Neural cell (in vitro differentiated cells): ENCODE data around the gene RHOT2. TPM values are rescaled to one million over a fixed set of nuclear protein-coding genes. Genes with fewer than 3 reads are reported as not detected.
A peak's percentile ranks its signal among the peaks of the same experiment; 100 is the strongest.

ENCODE experiments used
- H2AFZ ChIP-seq: fragments of 200-600, 300-800 bp; sonication (generic), shearing (Covaris generic); 2 replicates; pipeline ENCODE4 v1.6.0; 2014; ENCODE audit warnings: low read depth, mild to moderate bottlenecking, antibody characterized with exemption, low read length, moderate library complexity
- H3F3A ChIP-seq: fragments of 200-600 bp; shearing (Covaris generic); 2 replicates; pipeline ENCODE4 v1.6.1; 2016; ENCODE audit warnings: mild to moderate bottlenecking, moderate library complexity, mixed read lengths, antibody characterized with exemption, low read length; ENCODE audit not compliant: insufficient read depth, poor library complexity, severe bottlenecking
- H3K27ac ChIP-seq: fragments of 200-600, 300-800 bp; sonication (generic), shearing (Covaris generic); 2 replicates; pipeline ENCODE4 v1.5.1; 2014; ENCODE audit warnings: mild to moderate bottlenecking, low read length, moderate library complexity
- H3K27me3 ChIP-seq: fragments of 300-800, 200-600 bp; sonication (generic), shearing (Covaris generic); 2 replicates; pipeline ENCODE4 v1.6.0; 2014; ENCODE audit warnings: mild to moderate bottlenecking, low read depth, low read length, moderate library complexity; ENCODE audit not compliant: insufficient read depth
- H3K36me3 ChIP-seq: fragments of 300-800, 200-600 bp; sonication (generic), shearing (Covaris generic); 2 replicates; pipeline ENCODE4 v1.5.1; 2014; ENCODE audit warnings: mild to moderate bottlenecking, antibody characterized with exemption, low read length, moderate library complexity; ENCODE audit not compliant: insufficient read depth
- H3K4me2 ChIP-seq: fragments of 300-800, 200-600 bp; sonication (generic), shearing (Covaris generic); 2 replicates; pipeline ENCODE4 v1.6.0; 2014; ENCODE audit warnings: mild to moderate bottlenecking, low read length
- H3K4me3 ChIP-seq: fragments of 300-800, 200-600 bp; sonication (generic), shearing (Covaris generic); 2 replicates; pipeline ENCODE4 v1.5.1; 2014; ENCODE audit warnings: mild to moderate bottlenecking, low read length, moderate library complexity
- H3K79me2 ChIP-seq: fragments of 200-600 bp; shearing (Covaris generic); replicated peaks from 2 replicates; pipeline ENCODE4 v1.6.0; 2014; ENCODE audit warnings: mild to moderate bottlenecking, low read length, moderate library complexity; ENCODE audit not compliant: insufficient read depth
- H3K9ac ChIP-seq: fragments of 300-800, 200-600 bp; sonication (generic), shearing (Covaris generic); 2 replicates; pipeline ENCODE4 v1.6.1; 2016; ENCODE audit warnings: mild to moderate bottlenecking, low read length, mixed read lengths
- H3K9me2 ChIP-seq: fragments of 200-600 bp; shearing (Covaris generic); 2 replicates; pipeline ENCODE4 v1.6.1; 2016; ENCODE audit warnings: mild to moderate bottlenecking, low read length, mixed read lengths; ENCODE audit not compliant: insufficient read depth
- H3K9me3 ChIP-seq: fragments of 200-600, 300-800 bp; sonication (generic), shearing (Covaris generic); 2 replicates; pipeline ENCODE4 v1.6.1; 2016; ENCODE audit warnings: mild to moderate bottlenecking, mixed run types, low read length, moderate library complexity, mixed read lengths
- H4K20me1 ChIP-seq: fragments of 200-600 bp; shearing (Covaris generic); 2 replicates; pipeline ENCODE4 v1.6.1; 2016; ENCODE audit warnings: mild to moderate bottlenecking, mixed run types; ENCODE audit not compliant: insufficient read depth
- EP300 ChIP-seq: fragments of 450-650 bp; conservative IDR thresholded peaks from 2 replicates; pipeline ENCODE4 v1.6.1; 2014; ENCODE audit warnings: antibody characterized with exemption, mild to moderate bottlenecking, moderate library complexity; ENCODE audit not compliant: poor library complexity, severe bottlenecking
- EZH2 ChIP-seq: fragments of 200-600, 300-800 bp; shearing (Covaris generic), sonication (generic); IDR thresholded peaks from 2 replicates; pipeline ENCODE4 v1.6.1; 2014; ENCODE audit warnings: antibody characterized with exemption, low read length, borderline replicate concordance, mild to moderate bottlenecking; ENCODE audit not compliant: insufficient read depth, poor library complexity, severe bottlenecking
- MXI1 ChIP-seq: fragments of 450-650 bp; conservative IDR thresholded peaks from 2 replicates; pipeline ENCODE4 v1.6.1; 2014; ENCODE audit warnings: antibody characterized with exemption, mild to moderate bottlenecking; ENCODE audit not compliant: poor library complexity, severe bottlenecking
- POLR2AphosphoS5 ChIP-seq: IDR thresholded peaks from 2 replicates; pipeline ENCODE4 v1.6.1; 2012
- RAD21 ChIP-seq: fragments of 450-650 bp; conservative IDR thresholded peaks from 2 replicates; pipeline ENCODE4 v1.6.1; 2014; ENCODE audit warnings: antibody characterized with exemption, mild to moderate bottlenecking, moderate library complexity
- REST ChIP-seq: IDR thresholded peaks from 2 replicates; pipeline ENCODE4 v1.6.1; 2012; ENCODE audit warnings: borderline replicate concordance
- SMC3 ChIP-seq: fragments of 450-650 bp; conservative IDR thresholded peaks from 2 replicates; pipeline ENCODE4 v1.6.1; 2014; ENCODE audit warnings: antibody characterized with exemption, mild to moderate bottlenecking, moderate library complexity; ENCODE audit not compliant: poor library complexity
- TAF1 ChIP-seq: IDR thresholded peaks from 2 replicates; pipeline ENCODE4 v1.6.1; 2012; ENCODE audit warnings: low read depth
- polyA plus RNA-seq: library from polyadenylated mRNA; depleted of rRNA; stranded (reverse); fragments of >200 nt; gene quantifications from 2 replicates; pipeline ENCODE4 v1.2.3, GENCODE V29; 2014
- TF ChIP-seq, protein P1 (sequence below): fragments of 450-650 bp; IDR thresholded peaks from 2 replicates; pipeline ENCODE4 v1.5.1; 2014; ENCODE audit warnings: antibody characterized with exemption, mild to moderate bottlenecking, moderate library complexity; ENCODE audit not compliant: poor library complexity, severe bottlenecking

RHOT2 gene
- polyA plus RNA-seq, 1 donor from 2014 or later, result 132 TPM

GRCh38 chr16:669666-670065, 1.7 kb downstream of the RHOT2 start:
- TF ChIP-seq RAD21, result no peak
- no peak for TF ChIP-seq EZH2
- no peak for TF ChIP-seq TAF1
- TF ChIP-seq MXI1, result no peak
- TF ChIP-seq REST, result no peak
- TF ChIP-seq POLR2AphosphoS5, result no peak
- no peak for TF ChIP-seq EP300
- no peak overlapping the region for H3K4me2 ChIP-seq

GRCh38 chr16:670485-671352, 2.8 kb downstream of the RHOT2 start:
- Histone ChIP-seq H3K36me3 (no peaks in the 10 kb centered on the region), H3K9ac (no peak overlapping the region), H3K9me2 (no peaks in the 10 kb centered on the region), H3F3A (no peaks in the 10 kb centered on the region), H3K27me3 (peaks cover 3% of the 10 kb centered on the region), H3K9me3 (no peaks in the 10 kb centered on the region), H3K27ac (no peak overlapping the region), H3K4me2 (no peak overlapping the region), H2AFZ (no peak overlapping the region), H3K79me2 (peaks cover 9% of the 10 kb centered on the region), H4K20me1 (no peaks in the 10 kb centered on the region), H3K4me3 (no peak overlapping the region)
- TF ChIP-seq POLR2AphosphoS5, result no peak
- TF ChIP-seq RAD21, result no peak
- TF ChIP-seq EP300, result no peak
- TF ChIP-seq TAF1, result no peak
- TF ChIP-seq, protein P1, sequence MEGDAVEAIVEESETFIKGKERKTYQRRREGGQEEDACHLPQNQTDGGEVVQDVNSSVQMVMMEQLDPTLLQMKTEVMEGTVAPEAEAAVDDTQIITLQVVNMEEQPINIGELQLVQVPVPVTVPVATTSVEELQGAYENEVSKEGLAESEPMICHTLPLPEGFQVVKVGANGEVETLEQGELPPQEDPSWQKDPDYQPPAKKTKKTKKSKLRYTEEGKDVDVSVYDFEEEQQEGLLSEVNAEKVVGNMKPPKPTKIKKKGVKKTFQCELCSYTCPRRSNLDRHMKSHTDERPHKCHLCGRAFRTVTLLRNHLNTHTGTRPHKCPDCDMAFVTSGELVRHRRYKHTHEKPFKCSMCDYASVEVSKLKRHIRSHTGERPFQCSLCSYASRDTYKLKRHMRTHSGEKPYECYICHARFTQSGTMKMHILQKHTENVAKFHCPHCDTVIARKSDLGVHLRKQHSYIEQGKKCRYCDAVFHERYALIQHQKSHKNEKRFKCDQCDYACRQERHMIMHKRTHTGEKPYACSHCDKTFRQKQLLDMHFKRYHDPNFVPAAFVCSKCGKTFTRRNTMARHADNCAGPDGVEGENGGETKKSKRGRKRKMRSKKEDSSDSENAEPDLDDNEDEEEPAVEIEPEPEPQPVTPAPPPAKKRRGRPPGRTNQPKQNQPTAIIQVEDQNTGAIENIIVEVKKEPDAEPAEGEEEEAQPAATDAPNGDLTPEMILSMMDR, result no peak
- no peak for TF ChIP-seq EZH2
- no peak for TF ChIP-seq MXI1
- TF ChIP-seq SMC3, result no peak
- no peak for TF ChIP-seq REST

More at GRCh38 chr16:669666-670065, 1.7 kb downstream of the RHOT2 start:
- no peaks in the 10 kb centered on the region for H3K9me3 ChIP-seq
- H3K27ac ChIP-seq, result no peak overlapping the region
- no peaks in the 10 kb centered on the region for H3K27me3 ChIP-seq
- H2AFZ ChIP-seq, result no peak overlapping the region
- no peaks in the 10 kb centered on the region for H4K20me1 ChIP-seq
- H3K4me3 ChIP-seq, result peak overlapping the region; percentile 98
- no peaks in the 10 kb centered on the region for H3K36me3 ChIP-seq
- H3F3A ChIP-seq, result no peaks in the 10 kb centered on the region
- H3K9ac ChIP-seq, result no peak overlapping the region
- no peaks in the 10 kb centered on the region for H3K9me2 ChIP-seq
- H3K79me2 ChIP-seq, result peaks cover 9% of the 10 kb centered on the region
